ENCODE data around the gene SLC44A3.

DNA sequence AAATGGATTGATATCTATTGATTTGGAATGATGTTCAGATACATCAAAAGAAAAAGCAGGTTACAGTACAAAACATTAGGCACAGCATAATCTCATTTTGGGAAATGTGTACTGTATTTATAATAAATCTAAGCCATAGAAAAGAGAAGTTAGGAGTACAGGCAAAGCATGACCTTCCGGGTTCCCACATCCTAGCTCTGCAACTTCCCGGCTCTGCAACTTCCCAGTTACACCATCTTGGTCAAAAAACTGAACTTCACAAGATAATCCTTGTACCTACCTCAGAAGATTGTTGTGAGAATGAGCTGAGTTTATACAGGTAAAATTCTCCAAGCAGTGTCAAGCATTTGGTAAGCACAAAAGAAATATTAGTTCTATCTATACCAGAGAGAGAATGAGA lies 21.7 kb upstream of the SLC44A3 start:
- TF ChIP-seq, protein P1, sequence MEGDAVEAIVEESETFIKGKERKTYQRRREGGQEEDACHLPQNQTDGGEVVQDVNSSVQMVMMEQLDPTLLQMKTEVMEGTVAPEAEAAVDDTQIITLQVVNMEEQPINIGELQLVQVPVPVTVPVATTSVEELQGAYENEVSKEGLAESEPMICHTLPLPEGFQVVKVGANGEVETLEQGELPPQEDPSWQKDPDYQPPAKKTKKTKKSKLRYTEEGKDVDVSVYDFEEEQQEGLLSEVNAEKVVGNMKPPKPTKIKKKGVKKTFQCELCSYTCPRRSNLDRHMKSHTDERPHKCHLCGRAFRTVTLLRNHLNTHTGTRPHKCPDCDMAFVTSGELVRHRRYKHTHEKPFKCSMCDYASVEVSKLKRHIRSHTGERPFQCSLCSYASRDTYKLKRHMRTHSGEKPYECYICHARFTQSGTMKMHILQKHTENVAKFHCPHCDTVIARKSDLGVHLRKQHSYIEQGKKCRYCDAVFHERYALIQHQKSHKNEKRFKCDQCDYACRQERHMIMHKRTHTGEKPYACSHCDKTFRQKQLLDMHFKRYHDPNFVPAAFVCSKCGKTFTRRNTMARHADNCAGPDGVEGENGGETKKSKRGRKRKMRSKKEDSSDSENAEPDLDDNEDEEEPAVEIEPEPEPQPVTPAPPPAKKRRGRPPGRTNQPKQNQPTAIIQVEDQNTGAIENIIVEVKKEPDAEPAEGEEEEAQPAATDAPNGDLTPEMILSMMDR (IDR thresholded peaks at IDR 0.05), result no peak
- TF ChIP-seq POLR2A (IDR thresholded peaks at IDR 0.05), result no peak

Data from body of pancreas (tissue), 4 donors.